Stomach (tissue), 4 donors: ENCODE measurements around the gene LNX1.

Experiments
- CTCF ChIP-seq, 7 experiments: fragments of 450-650 bp in 4 of 7; fragments of 200-600 bp in 3 of 7; sonication (generic) in 3 of 7; IDR thresholded peaks; one replicate each; pipeline ENCODE4 v1.5.1; 2016 to 2019; ENCODE audit warnings: antibody characterized with exemption in 7 of 7, control low read depth in 2 of 7, mild to moderate bottlenecking in 1 of 7
- EP300 ChIP-seq: sonication (generic); formaldehyde crosslinking; IDR thresholded peaks from one replicate; pipeline ENCODE4 v1.6.1; 2017; ENCODE audit warnings: antibody characterized with exemption
- POLR2A ChIP-seq, 4 donors: fragments of 450-650 bp; IDR thresholded peaks; one replicate each; pipeline ENCODE4 v1.6.1; 2016; ENCODE audit warnings: antibody characterized with exemption in 4 of 4, control low read depth in 2 of 4, mild to moderate bottlenecking in 1 of 4, moderate library complexity in 1 of 4
- POLR2AphosphoS5 ChIP-seq, 3 donors: sonication (generic); formaldehyde crosslinking; IDR thresholded peaks; one replicate each; pipeline ENCODE4 v1.6.1; 2016; ENCODE audit warnings: antibody characterized with exemption in 3 of 3

DNA sequence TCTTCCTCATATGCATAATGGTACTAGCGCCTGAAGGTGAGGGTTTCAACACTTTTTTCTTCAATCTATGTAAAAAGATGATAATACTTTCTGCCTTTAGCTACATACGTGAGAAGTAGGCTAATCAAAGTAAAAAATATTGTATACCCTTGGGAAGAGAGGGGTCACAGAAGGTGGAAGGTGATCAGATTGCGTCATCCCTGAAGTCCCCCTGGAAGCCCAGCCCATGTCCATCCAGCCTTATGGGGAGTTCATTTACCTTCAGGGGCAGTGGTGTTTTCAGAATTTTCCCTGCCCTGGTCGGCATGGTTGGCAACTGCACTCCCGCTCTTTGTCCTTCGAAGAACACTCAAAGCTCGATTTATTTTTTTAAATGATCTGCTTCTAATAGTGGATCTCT, 84.2 kb downstream of the LNX1 start:
- no peak for TF ChIP-seq CTCF (IDR thresholded peaks at IDR 0.05)
- no peak for TF ChIP-seq POLR2A (IDR thresholded peaks at IDR 0.05)
- no peak for TF ChIP-seq EP300
- no peak for TF ChIP-seq POLR2AphosphoS5 (IDR thresholded peaks at IDR 0.05)
